HG02763 (cell line): ENCODE data around the gene SAMD4A.

ENCODE experiments used
- ATAC-seq: cut with Tn5 transposase; IDR thresholded peaks from one replicate; pipeline ENCODE4 v1.9.1; 2021; ENCODE audit warnings: mild to moderate bottlenecking, moderate library complexity; ENCODE audit not compliant: unreplicated experiment

The SAMD4A gene

GRCh38 chr14:54627540-54628363 is 60.8 kb downstream of the SAMD4A start:
- peak; percentile 67 for ATAC-seq

- ATAC-seq, result no peak
Observed at GRCh38 chr14:54629183-54629582, 62.3 kb downstream of the SAMD4A start.

- ATAC-seq, result no peak
Observed at GRCh38 chr14:54629635-54630360, 62.9 kb downstream of the SAMD4A start.

- ATAC-seq, result no peak
Observed at GRCh38 chr14:54631016-54631415, 64.1 kb downstream of the SAMD4A start.

GRCh38 chr14:54632452-54632851 is 65.5 kb downstream of the SAMD4A start:
- ATAC-seq, result no peak

- no peak for ATAC-seq
Observed at GRCh38 chr14:54633076-54633475, 66.1 kb downstream of the SAMD4A start.

GRCh38 chr14:54637270-54638134 is 70.6 kb downstream of the SAMD4A start:
- ATAC-seq, result no peak

- no peak for ATAC-seq
Observed at GRCh38 chr14:54638135-54638446, 71.2 kb downstream of the SAMD4A start.

- no peak for ATAC-seq
Observed at GRCh38 chr14:54639611-54640010, 72.7 kb downstream of the SAMD4A start.

- no peak for ATAC-seq
Observed at GRCh38 chr14:54640506-54640905, 73.6 kb downstream of the SAMD4A start.

- ATAC-seq, result no peak
Observed at GRCh38 chr14:54642121-54642520, 75.2 kb downstream of the SAMD4A start.

- no peak for ATAC-seq
Observed at GRCh38 chr14:54642801-54643695, 76.1 kb downstream of the SAMD4A start.

GRCh38 chr14:54643696-54644176 is 76.8 kb downstream of the SAMD4A start:
- no peak for ATAC-seq

GRCh38 chr14:54645639-54646038 is 78.7 kb downstream of the SAMD4A start:
- ATAC-seq, result no peak

- ATAC-seq, result no peak
Observed at GRCh38 chr14:54646626-54647025, 79.7 kb downstream of the SAMD4A start.

GRCh38 chr14:54647378-54647777 is 80.5 kb downstream of the SAMD4A start:
- ATAC-seq, result no peak

- ATAC-seq, result no peak
Observed at GRCh38 chr14:54649056-54649455, 82.1 kb downstream of the SAMD4A start.

GRCh38 chr14:54650331-54650958 is 83.5 kb downstream of the SAMD4A start:
- no peak for ATAC-seq

GRCh38 chr14:54650959-54651351 is 84.0 kb downstream of the SAMD4A start:
- ATAC-seq, result no peak

- no peak for ATAC-seq
Observed at GRCh38 chr14:54651649-54652048, 84.7 kb downstream of the SAMD4A start.
